Gastroesophageal sphincter (tissue), 3 donors: Measurements from ENCODE around the gene TMEM272.

ENCODE experiments used
- CTCF ChIP-seq, 4 experiments: fragments of 200-600 bp in 2 of 4; fragments of 450-650 bp in 2 of 4; sonication (generic) in 1 of 4; IDR thresholded peaks; one replicate each; pipeline ENCODE4 v1.5.1; 2017 to 2019; ENCODE audit warnings: antibody characterized with exemption in 4 of 4, mild to moderate bottlenecking in 2 of 4, moderate library complexity in 2 of 4
- POLR2A ChIP-seq, 2 donors: fragments of 450-650 bp; IDR thresholded peaks; one replicate each; pipeline ENCODE4 v1.6.1; 2017; ENCODE audit warnings: antibody characterized with exemption in 2 of 2, mild to moderate bottlenecking in 2 of 2, moderate library complexity in 1 of 2

- TF ChIP-seq POLR2A (IDR thresholded peaks at IDR 0.05) = no peak
- TF ChIP-seq CTCF (IDR thresholded peaks at IDR 0.05) = no peak
Measured at GRCh38 chr13:51819544-51819943, 25.4 kb downstream of the TMEM272 start.
